ENCODE measurements around the gene INTS11.

The INTS11 gene

DNA sequence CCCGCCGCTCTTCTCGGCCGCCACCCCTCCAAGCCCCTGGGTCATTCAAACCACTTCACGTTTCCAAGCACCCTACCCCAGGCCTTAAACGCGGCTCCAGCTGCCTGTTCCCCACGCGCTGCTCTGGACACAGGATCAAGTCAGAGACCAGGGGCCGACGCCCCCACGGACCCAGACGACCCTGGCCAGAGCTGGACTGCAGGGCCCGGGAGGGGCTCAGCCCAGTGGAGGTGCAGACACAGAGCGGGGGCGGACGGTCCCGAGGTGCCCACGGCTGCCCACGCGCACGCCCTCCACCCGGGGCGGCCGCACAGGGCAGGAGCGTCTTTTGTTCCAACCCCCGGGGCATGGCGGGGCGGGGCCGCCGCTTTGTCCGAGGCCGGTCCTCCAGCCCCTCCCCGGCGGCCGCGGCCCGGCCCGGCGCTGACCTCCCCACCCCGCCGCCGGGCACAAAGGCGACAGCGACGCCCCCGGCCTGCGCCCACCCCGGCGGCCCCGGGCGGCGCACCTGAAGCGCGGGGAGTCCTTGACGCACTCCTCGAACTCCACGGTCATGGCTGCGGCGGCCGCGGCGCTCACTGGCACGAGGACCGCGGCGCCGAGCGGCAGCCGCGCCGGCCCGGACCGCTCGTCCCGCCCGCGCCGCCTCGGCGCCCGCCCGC, 17.1 kb downstream of the INTS11 start (continued):
- TF ChIP-seq ZNF704 (tag by site-specific recombination; IDR thresholded peaks at IDR 0.05) (no peak), ZNF830 (tag by site-specific recombination; IDR thresholded peaks at IDR 0.05; ENCODE audit: low read depth) (no peak), ZNF214 (tag by site-specific recombination; IDR thresholded peaks at IDR 0.05; ENCODE audit: borderline replicate concordance) (no peak), ZNF16 (tag by site-specific recombination; IDR thresholded peaks at IDR 0.05; ENCODE audit: low read depth) (no peak), SCRT2 (tag by site-specific recombination; IDR thresholded peaks at IDR 0.05) (no peak), ZNF777 (tag by site-specific recombination; IDR thresholded peaks at IDR 0.05; ENCODE audit: borderline replicate concordance) (no peak), ZNF433 (tag by site-specific recombination; IDR thresholded peaks at IDR 0.05; ENCODE audit: low read depth) (no peak), GLIS1 (tag by site-specific recombination; IDR thresholded peaks at IDR 0.05) (no peak), KLF1 (tag by site-specific recombination; IDR thresholded peaks at IDR 0.05) (peak; percentile 59; the same call in 1 of the 2 replicates), KLF16 (tag by site-specific recombination; IDR thresholded peaks at IDR 0.05) (0 out of 2 replicates have a peak, but pooled peaks have one; percentile 26), ZNF121 (tag by site-specific recombination; IDR thresholded peaks at IDR 0.05) (no peak), ZNF274 (IDR thresholded peaks at IDR 0.05; ENCODE audit: low read length) (no peak), ZNF274 (tag by site-specific recombination; IDR thresholded peaks at IDR 0.05; ENCODE audit: borderline replicate concordance) (no peak), ZNF48 (tag by site-specific recombination; IDR thresholded peaks at IDR 0.05) (no peak), ZNF580 (tag by site-specific recombination; IDR thresholded peaks at IDR 0.05) (no peak), ZNF132 (tag by site-specific recombination; IDR thresholded peaks at IDR 0.05; ENCODE audit: borderline replicate concordance) (no peak), ZNF223 (tag by site-specific recombination; IDR thresholded peaks at IDR 0.05) (no peak), ZNF292 (tag by site-specific recombination; IDR thresholded peaks at IDR 0.05; ENCODE audit: borderline replicate concordance, low read depth) (no peak), ZFHX2 (tag by site-specific recombination; conservative IDR thresholded peaks at IDR 0.05) (peak; percentile 95), ZNF585B (tag by site-specific recombination; IDR thresholded peaks at IDR 0.05) (no peak), ZNF510 (tag by site-specific recombination; IDR thresholded peaks at IDR 0.05; ENCODE audit: insufficient replicate concordance) (no peak), MEIS1 (CRISPR knock-in tag; IDR thresholded peaks at IDR 0.05; ENCODE audit: borderline replicate concordance) (no peak), ZNF140 (tag by site-specific recombination; IDR thresholded peaks at IDR 0.05) (no peak), PRDM4 (tag by site-specific recombination; IDR thresholded peaks at IDR 0.05) (no peak), ZXDB (tag by site-specific recombination; IDR thresholded peaks at IDR 0.05) (no peak), ZNF623 (tag by site-specific recombination; IDR thresholded peaks at IDR 0.05) (no peak), ZNF785 (tag by site-specific recombination; IDR thresholded peaks at IDR 0.05) (no peak), GFI1B (tag by site-specific recombination; IDR thresholded peaks at IDR 0.05) (no peak), ZNF146 (tag by site-specific recombination; IDR thresholded peaks at IDR 0.05) (no peak)
- TF ChIP-seq, protein P1, sequence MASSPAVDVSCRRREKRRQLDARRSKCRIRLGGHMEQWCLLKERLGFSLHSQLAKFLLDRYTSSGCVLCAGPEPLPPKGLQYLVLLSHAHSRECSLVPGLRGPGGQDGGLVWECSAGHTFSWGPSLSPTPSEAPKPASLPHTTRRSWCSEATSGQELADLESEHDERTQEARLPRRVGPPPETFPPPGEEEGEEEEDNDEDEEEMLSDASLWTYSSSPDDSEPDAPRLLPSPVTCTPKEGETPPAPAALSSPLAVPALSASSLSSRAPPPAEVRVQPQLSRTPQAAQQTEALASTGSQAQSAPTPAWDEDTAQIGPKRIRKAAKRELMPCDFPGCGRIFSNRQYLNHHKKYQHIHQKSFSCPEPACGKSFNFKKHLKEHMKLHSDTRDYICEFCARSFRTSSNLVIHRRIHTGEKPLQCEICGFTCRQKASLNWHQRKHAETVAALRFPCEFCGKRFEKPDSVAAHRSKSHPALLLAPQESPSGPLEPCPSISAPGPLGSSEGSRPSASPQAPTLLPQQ (tag by site-specific recombination; IDR thresholded peaks at IDR 0.05) = no peak
- TF ChIP-seq, protein P2, sequence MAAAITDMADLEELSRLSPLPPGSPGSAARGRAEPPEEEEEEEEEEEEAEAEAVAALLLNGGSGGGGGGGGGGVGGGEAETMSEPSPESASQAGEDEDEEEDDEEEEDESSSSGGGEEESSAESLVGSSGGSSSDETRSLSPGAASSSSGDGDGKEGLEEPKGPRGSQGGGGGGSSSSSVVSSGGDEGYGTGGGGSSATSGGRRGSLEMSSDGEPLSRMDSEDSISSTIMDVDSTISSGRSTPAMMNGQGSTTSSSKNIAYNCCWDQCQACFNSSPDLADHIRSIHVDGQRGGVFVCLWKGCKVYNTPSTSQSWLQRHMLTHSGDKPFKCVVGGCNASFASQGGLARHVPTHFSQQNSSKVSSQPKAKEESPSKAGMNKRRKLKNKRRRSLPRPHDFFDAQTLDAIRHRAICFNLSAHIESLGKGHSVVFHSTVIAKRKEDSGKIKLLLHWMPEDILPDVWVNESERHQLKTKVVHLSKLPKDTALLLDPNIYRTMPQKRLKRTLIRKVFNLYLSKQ (tag by site-specific recombination; IDR thresholded peaks at IDR 0.05; ENCODE audit: borderline replicate concordance) = no peak

Data from HEK293 (cell line).